ENCODE results near the gene CDH23. TPM values are rescaled to one million over a fixed set of nuclear protein-coding genes. Genes with fewer than 3 reads are reported as not detected.

CDH23 gene
- polyA plus RNA-seq, 2 of the 4 experiments (the other 2 are of a cell fraction): 1.1 to 2.3 TPM

DNA sequence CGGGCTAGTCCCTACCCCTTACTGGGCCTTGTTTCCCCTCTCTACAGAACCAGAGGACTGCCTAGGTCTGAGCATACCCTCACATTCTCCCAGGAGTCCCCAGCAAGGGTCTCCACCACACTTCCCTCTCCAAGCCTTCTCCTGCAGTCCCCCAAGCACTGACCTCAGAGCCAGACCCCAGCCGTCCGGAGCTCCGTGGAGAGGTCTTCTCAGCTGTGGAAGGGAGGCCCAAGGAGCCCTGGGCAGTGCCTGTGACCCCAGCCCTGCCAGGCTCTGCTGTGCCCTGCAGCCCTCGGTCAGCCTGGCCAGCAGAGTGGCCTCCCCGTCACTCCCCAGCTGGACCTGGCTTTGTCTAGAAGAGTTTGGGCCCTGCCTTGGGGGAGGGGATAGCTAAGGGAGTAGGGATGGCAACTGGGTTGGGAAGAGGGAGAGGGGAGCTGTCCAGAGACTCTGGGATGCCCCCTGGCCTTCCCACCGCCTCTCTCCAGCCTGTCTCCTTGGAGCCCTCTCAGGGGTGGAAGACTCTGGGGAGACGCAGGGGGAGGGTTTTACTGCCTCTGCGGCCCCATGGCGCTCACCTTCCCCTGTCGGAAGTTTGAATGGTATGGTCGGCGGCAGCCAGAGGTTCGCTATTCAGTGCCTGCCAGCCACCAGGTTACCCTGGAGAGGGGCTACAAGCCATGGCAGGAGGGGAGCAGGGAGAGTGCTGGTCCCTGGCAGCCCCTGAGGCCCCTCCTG is 322.9 kb downstream of the CDH23 start, which contains the start of gene C10orf105:
Gene C10orf105, minus strand, starts transcription at position 315 of the 738 bp plus-strand sequence. CDS start 3,441 bp downstream, outside the sequence.
- FAIRE-seq: no peak
- CTCF ChIA-PET: interaction anchor here (0.7 to 3.1 kb wide), 7 partner anchors 12 to 177 kb away, joined by 3 to 23 read pairs (median 5); partner anchors contain the start of gene VSIR
- POLR2A ChIA-PET: no interaction called here

GRCh38 chr10:71720288-71720687 is 323.6 kb downstream of the CDH23 start:
- Histone ChIP-seq H3K27ac (no peak overlapping the region), H3K4me2 (no peak overlapping the region), H3K4me3 (no peak overlapping the region), H3K4me1 (no peaks in the 10 kb centered on the region), H3K9me3 (no peaks in the 10 kb centered on the region)
- ChIA-PET POLR2A (interaction anchor here (0.6 kb wide), 1 partner anchor 53 kb away, joined by 3 read pairs; the partner anchor contains the start of gene VSIR), CTCF (interaction anchor here (0.7 to 3.1 kb wide), 7 partner anchors 10 to 406 kb away, joined by 3 to 23 read pairs (median 5); partner anchors contain the start of gene VSIR)
- FAIRE-seq (no peak), ATAC-seq (no peak), DNase-seq (ENCODE audit: low read depth in 1 of 2, low spot score in 1 of 2) (no peak)
- 86% methylated on average over 4 of the region's 4 CpGs for WGBS (ENCODE audit: missing lambda C conversion rate)
- TF ChIP-seq CBX2 (IDR thresholded peaks at IDR 0.05; ENCODE audit: borderline replicate concordance, low read depth): no peak
- no peak for TF ChIP-seq ESRRA (IDR thresholded peaks at IDR 0.05; ENCODE audit: borderline replicate concordance, low read length)
- no peak for TF ChIP-seq TP53 (CRISPR knock-in tag; IDR thresholded peaks at IDR 0.05)

More for the DNA sequence above, 322.9 kb downstream of the CDH23 start, which contains the start of gene C10orf105:
- no peak for ATAC-seq
- H3K4me1 ChIP-seq: no peaks in the 10 kb centered on the region
- no peaks in the 10 kb centered on the region for H3K9me3 ChIP-seq
- H3K27ac ChIP-seq: 0 out of 6 replicates have a peak within 1 kb of the TSS, but pooled peaks of 1 of the 2 experiments have one; percentile 1
- TF ChIP-seq HOXA7 (CRISPR knock-in tag; IDR thresholded peaks at IDR 0.05) (no peak), HEYL (CRISPR knock-in tag; IDR thresholded peaks at IDR 0.05) (no peak), HOXB5 (CRISPR knock-in tag; IDR thresholded peaks at IDR 0.05) (no peak), FOSL2 (IDR thresholded peaks at IDR 0.05) (no peak), FOSL2 (CRISPR knock-in tag; IDR thresholded peaks at IDR 0.05) (no peak), NPAS2 (CRISPR knock-in tag; IDR thresholded peaks at IDR 0.05; ENCODE audit: borderline replicate concordance) (no peak), CBX2 (IDR thresholded peaks at IDR 0.05; ENCODE audit: borderline replicate concordance, low read depth) (no peak), FOXS1 (CRISPR knock-in tag; IDR thresholded peaks at IDR 0.05) (no peak), MAZ (IDR thresholded peaks at IDR 0.05; ENCODE audit: borderline replicate concordance, low read depth, low read length) (no peak), RARB (CRISPR knock-in tag; IDR thresholded peaks at IDR 0.05) (no peak), BCL3 (IDR thresholded peaks at IDR 0.05) (no peak), ZC3H11A (IDR thresholded peaks at IDR 0.05) (no peak), RCOR1 (IDR thresholded peaks at IDR 0.05; ENCODE audit: low read depth, low read length) (no peak), BHLHE40 (IDR thresholded peaks at IDR 0.05; ENCODE audit: low read depth, low read length) (no peak), EHF (CRISPR knock-in tag; IDR thresholded peaks at IDR 0.05) (no peak), NR3C1 (IDR thresholded peaks at IDR 0.05) (no peak), KDM5A (IDR thresholded peaks at IDR 0.05) (no peak), HOXB13 (CRISPR knock-in tag; IDR thresholded peaks at IDR 0.05; ENCODE audit: low read depth) (no peak), JUN (IDR thresholded peaks at IDR 0.05) (no peak), ELK1 (IDR thresholded peaks at IDR 0.05; ENCODE audit: low read depth, low read length) (no peak)
- TF ChIP-seq, protein P1, sequence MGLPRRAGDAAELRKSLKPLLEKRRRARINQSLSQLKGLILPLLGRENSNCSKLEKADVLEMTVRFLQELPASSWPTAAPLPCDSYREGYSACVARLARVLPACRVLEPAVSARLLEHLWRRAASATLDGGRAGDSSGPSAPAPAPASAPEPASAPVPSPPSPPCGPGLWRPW (IDR thresholded peaks at IDR 0.05): no peak
- 91% methylated on average over 13 of the region's 14 CpGs for WGBS (ENCODE audit: missing lambda C conversion rate)
- H3K4me2 ChIP-seq: no peak within 1 kb of the TSS
- no peak within 1 kb of the TSS for H3K4me3 ChIP-seq
- no peak for DNase-seq (ENCODE audit: low read depth in 1 of 2, low spot score in 1 of 2)

All from A549 (cell line).